ENCODE results near the gene SLFN13. TPM values are rescaled to one million over a fixed set of nuclear protein-coding genes. Genes with fewer than 3 reads are reported as not detected.

The SLFN13 gene
- 10 to 100 TPM in 1 of 4 donors, 1 to 10 TPM in 3; 5.1 to 15.0 (median 5.4) TPM for total RNA-seq

GRCh38 chr17:35448214-35448898 is at the start of gene SLFN13:
Gene SLFN13, minus strand, starts transcription at chr17:35448766. Its CDS starts 3,086 bp downstream, at chr17:35445680.
- Histone ChIP-seq H3K4me1 (peaks cover 14 to 28% (median 25%) of the 10 kb centered on the region in 4 donors), H3K27ac (replicated peaks in 1 of 4) (peak within 1 kb of the TSS; percentile 59 to 69 (median 64)), H3K9me3 (no peaks in the 10 kb centered on the region), H3K4me3 (peak within 1 kb of the TSS; percentile 51 to 63 (median 56)), H3K27me3 (peaks cover 0 to 42% (median 0%) of the 10 kb centered on the region in 4 donors), H3K36me3 (no peaks in the 10 kb centered on the region)
- TF ChIP-seq POLR2AphosphoS5 (IDR thresholded peaks at IDR 0.05) (peak; percentile 43 to 60), POLR2A (IDR thresholded peaks at IDR 0.05; ENCODE audit: low read depth) (no peak), EP300 (IDR thresholded peaks at IDR 0.05) (no peak)
- TF ChIP-seq, protein P1, sequence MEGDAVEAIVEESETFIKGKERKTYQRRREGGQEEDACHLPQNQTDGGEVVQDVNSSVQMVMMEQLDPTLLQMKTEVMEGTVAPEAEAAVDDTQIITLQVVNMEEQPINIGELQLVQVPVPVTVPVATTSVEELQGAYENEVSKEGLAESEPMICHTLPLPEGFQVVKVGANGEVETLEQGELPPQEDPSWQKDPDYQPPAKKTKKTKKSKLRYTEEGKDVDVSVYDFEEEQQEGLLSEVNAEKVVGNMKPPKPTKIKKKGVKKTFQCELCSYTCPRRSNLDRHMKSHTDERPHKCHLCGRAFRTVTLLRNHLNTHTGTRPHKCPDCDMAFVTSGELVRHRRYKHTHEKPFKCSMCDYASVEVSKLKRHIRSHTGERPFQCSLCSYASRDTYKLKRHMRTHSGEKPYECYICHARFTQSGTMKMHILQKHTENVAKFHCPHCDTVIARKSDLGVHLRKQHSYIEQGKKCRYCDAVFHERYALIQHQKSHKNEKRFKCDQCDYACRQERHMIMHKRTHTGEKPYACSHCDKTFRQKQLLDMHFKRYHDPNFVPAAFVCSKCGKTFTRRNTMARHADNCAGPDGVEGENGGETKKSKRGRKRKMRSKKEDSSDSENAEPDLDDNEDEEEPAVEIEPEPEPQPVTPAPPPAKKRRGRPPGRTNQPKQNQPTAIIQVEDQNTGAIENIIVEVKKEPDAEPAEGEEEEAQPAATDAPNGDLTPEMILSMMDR (IDR thresholded peaks at IDR 0.05): no peak
- DNase-seq (ENCODE audit: extremely low spot score): no peak
- WGBS: 4% methylated on average over 40 of the region's 44 CpGs
- intact Hi-C loops (cut with DNase I): no loop called here

- no peaks in the 10 kb centered on the region for H3K9me3 ChIP-seq
- no peaks in the 10 kb centered on the region for H3K36me3 ChIP-seq
- DNase-seq (ENCODE audit: extremely low spot score): no peak
- WGBS: 23% methylated on average over 27 of the region's 30 CpGs
- H3K4me1 ChIP-seq: peaks cover 9 to 30% (median 18%) of the 10 kb centered on the region in 4 donors
- peaks cover 0 to 100% (median 63%) of the 10 kb centered on the region in 4 donors for H3K27me3 ChIP-seq
- TF ChIP-seq POLR2AphosphoS5 (IDR thresholded peaks at IDR 0.05) (no peak), EP300 (IDR thresholded peaks at IDR 0.05) (no peak), POLR2A (IDR thresholded peaks at IDR 0.05; ENCODE audit: low read depth) (no peak)
- TF ChIP-seq, protein P1 (IDR thresholded peaks at IDR 0.05): no peak
- H3K4me3 ChIP-seq: peak overlapping the region in 1 of 4 donors; percentile 7
- no peak overlapping the region for H3K27ac ChIP-seq (replicated peaks in 1 of 4)
- intact Hi-C loops (cut with DNase I): no loop called here
Measured at GRCh38 chr17:35496451-35497290, 48.1 kb upstream of the SLFN13 start.

DNA sequence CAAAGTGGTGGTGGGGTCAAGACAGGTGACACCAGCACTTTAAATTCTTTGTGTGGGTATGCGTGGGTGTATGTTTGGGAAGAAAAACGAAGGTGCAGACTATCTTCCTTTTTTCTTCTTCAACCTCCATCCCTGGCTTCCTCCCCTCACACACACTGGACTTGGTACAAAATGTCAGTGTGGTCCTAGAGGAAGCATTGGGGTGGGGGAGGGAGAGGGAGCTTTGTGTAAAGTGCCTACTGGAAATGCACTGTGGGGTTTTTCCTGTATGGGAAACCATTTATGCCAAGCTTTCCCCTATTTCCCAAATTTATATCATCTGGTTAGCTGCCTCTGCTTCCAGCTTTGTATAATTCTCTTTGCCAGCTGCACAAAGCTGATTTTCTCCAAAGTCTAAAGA is 44.5 kb upstream of the SLFN13 start:
- peaks cover 0 to 100% (median 86%) of the 10 kb centered on the region in 4 donors for H3K27me3 ChIP-seq
- WGBS: 8% methylated on average over 2 of the region's 2 CpGs
- H3K27ac ChIP-seq (replicated peaks in 1 of 4): no peak overlapping the region
- TF ChIP-seq, protein P1 (IDR thresholded peaks at IDR 0.05): no peak
- no peak for TF ChIP-seq EP300 (IDR thresholded peaks at IDR 0.05)
- TF ChIP-seq POLR2AphosphoS5 (IDR thresholded peaks at IDR 0.05): no peak
- no peak for TF ChIP-seq POLR2A (IDR thresholded peaks at IDR 0.05; ENCODE audit: low read depth)
- H3K4me1 ChIP-seq: peaks cover 7 to 44% (median 21%) of the 10 kb centered on the region in 4 donors
- H3K4me3 ChIP-seq: no peak overlapping the region
- H3K36me3 ChIP-seq: no peaks in the 10 kb centered on the region
- no peaks in the 10 kb centered on the region for H3K9me3 ChIP-seq
- no peak for DNase-seq (ENCODE audit: extremely low spot score)
- intact Hi-C loops (cut with DNase I): no loop called here

- Histone ChIP-seq H3K27ac (replicated peaks in 1 of 4) (no peak overlapping the region), H3K4me3 (no peak overlapping the region), H3K27me3 (peaks cover 0 to 100% (median 78%) of the 10 kb centered on the region in 4 donors), H3K4me1 (peaks cover 6 to 46% (median 28%) of the 10 kb centered on the region in 4 donors), H3K36me3 (no peaks in the 10 kb centered on the region), H3K9me3 (no peaks in the 10 kb centered on the region)
- intact Hi-C loops (cut with DNase I): no loop called here
- DNase-seq (ENCODE audit: extremely low spot score): no peak
- TF ChIP-seq POLR2A (IDR thresholded peaks at IDR 0.05; ENCODE audit: low read depth) (no peak), EP300 (IDR thresholded peaks at IDR 0.05) (no peak), POLR2AphosphoS5 (IDR thresholded peaks at IDR 0.05) (no peak)
- TF ChIP-seq, protein P1 (IDR thresholded peaks at IDR 0.05): no peak
- WGBS: 13% methylated on average over 3 of the region's 3 CpGs
Measured at GRCh38 chr17:35491417-35491816, 42.9 kb upstream of the SLFN13 start.
